ENCODE measurements around the gene HS1BP3. TPM values are rescaled to one million over a fixed set of nuclear protein-coding genes. Genes with fewer than 3 reads are reported as not detected.
A peak's percentile ranks its signal among the peaks of the same experiment; 100 is the strongest.

HS1BP3 gene
- total RNA-seq, 1 donor from 2014 or later, result 33.6 TPM

GRCh38 chr2:20596193-20596972 lies 54.5 kb downstream of the HS1BP3 start:
- Mint-ChIP-seq H3K9me3 (ENCODE audit: unreplicated experiment) (no peaks in the 10 kb centered on the region), H3K27me3 (ENCODE audit: unreplicated experiment) (peaks cover 18% of the 10 kb centered on the region), H3K4me3 (ENCODE audit: unreplicated experiment) (no peak overlapping the region), H3K27ac (ENCODE audit: unreplicated experiment) (peak overlapping the region; percentile 71), H3K36me3 (ENCODE audit: low read depth, unreplicated experiment) (no peaks in the 10 kb centered on the region), H3K4me1 (ENCODE audit: unreplicated experiment) (peaks cover 34% of the 10 kb centered on the region)
- DNase-seq (ENCODE audit: low spot score), result no peak
- no peak for TF ChIP-seq CTCF (IDR thresholded peaks at IDR 0.05; ENCODE audit: unreplicated experiment)

GRCh38 chr2:20595439-20596192 lies 55.3 kb downstream of the HS1BP3 start:
- Mint-ChIP-seq H3K9me3 (ENCODE audit: unreplicated experiment) (no peaks in the 10 kb centered on the region), H3K4me3 (ENCODE audit: unreplicated experiment) (no peak overlapping the region), H3K27me3 (ENCODE audit: unreplicated experiment) (peaks cover 19% of the 10 kb centered on the region), H3K27ac (ENCODE audit: unreplicated experiment) (peak overlapping the region; percentile 71), H3K36me3 (ENCODE audit: low read depth, unreplicated experiment) (no peaks in the 10 kb centered on the region), H3K4me1 (ENCODE audit: unreplicated experiment) (peaks cover 34% of the 10 kb centered on the region)
- no peak for TF ChIP-seq CTCF (IDR thresholded peaks at IDR 0.05; ENCODE audit: unreplicated experiment)
- no peak for DNase-seq (ENCODE audit: low spot score)

GRCh38 chr2:20594957-20595356 lies 55.9 kb downstream of the HS1BP3 start:
- DNase-seq (ENCODE audit: low spot score), result no peak
- H3K4me1 Mint-ChIP-seq (ENCODE audit: unreplicated experiment), result peaks cover 30% of the 10 kb centered on the region
- peaks cover 21% of the 10 kb centered on the region for H3K27me3 Mint-ChIP-seq (ENCODE audit: unreplicated experiment)
- no peak overlapping the region for H3K27ac Mint-ChIP-seq (ENCODE audit: unreplicated experiment)
- H3K9me3 Mint-ChIP-seq (ENCODE audit: unreplicated experiment), result no peaks in the 10 kb centered on the region
- no peak for TF ChIP-seq CTCF (IDR thresholded peaks at IDR 0.05; ENCODE audit: unreplicated experiment)
- no peak overlapping the region for H3K4me3 Mint-ChIP-seq (ENCODE audit: unreplicated experiment)
- no peaks in the 10 kb centered on the region for H3K36me3 Mint-ChIP-seq (ENCODE audit: low read depth, unreplicated experiment)

- Mint-ChIP-seq H3K27ac (ENCODE audit: unreplicated experiment) (peak overlapping the region; percentile 2), H3K4me1 (ENCODE audit: unreplicated experiment) (peaks cover 30% of the 10 kb centered on the region), H3K27me3 (ENCODE audit: unreplicated experiment) (peaks cover 21% of the 10 kb centered on the region), H3K36me3 (ENCODE audit: low read depth, unreplicated experiment) (no peaks in the 10 kb centered on the region), H3K4me3 (ENCODE audit: unreplicated experiment) (no peak overlapping the region), H3K9me3 (ENCODE audit: unreplicated experiment) (no peaks in the 10 kb centered on the region)
- TF ChIP-seq CTCF (IDR thresholded peaks at IDR 0.05; ENCODE audit: unreplicated experiment), result no peak
- no peak for DNase-seq (ENCODE audit: low spot score)
Measured at GRCh38 chr2:20594048-20594750, 56.7 kb downstream of the HS1BP3 start.

Data from endothelial cell (in vitro differentiated cells).